ENCODE data around the gene DUSP9. TPM values are rescaled to one million over a fixed set of nuclear protein-coding genes. Genes with fewer than 3 reads are reported as not detected.

Gene DUSP9
- polyA plus RNA-seq, 1 experiment = 0.06 TPM

DNA sequence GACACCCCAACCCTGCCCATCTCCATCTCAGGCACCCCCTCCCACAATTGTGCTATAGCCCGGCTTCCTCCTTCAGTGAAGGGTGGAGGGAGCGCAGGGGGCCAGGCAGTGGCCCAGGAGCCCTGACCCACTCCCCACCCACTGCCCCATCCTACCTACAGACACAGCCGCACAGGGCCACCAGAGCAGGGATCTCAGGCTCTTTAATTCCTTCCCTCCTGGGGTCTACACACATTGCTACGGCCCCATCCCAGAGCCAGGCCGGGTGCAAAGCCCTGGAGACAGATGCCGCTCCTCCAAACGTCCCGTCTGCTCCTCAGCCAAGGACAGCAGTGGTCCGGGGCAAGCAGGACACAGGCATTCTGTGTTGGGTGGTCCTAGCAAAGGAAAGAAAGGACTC is 12.8 kb upstream of the DUSP9 start:
- POLR2A ChIA-PET = no interaction called here
- Histone ChIP-seq H3K27me3 (ENCODE audit: control insufficient read depth, insufficient read depth, low read length) (no peaks in the 10 kb centered on the region), H3K4me3 (ENCODE audit: low read depth, low read length) (no peak overlapping the region), H3K36me3 (ENCODE audit: control insufficient read depth, insufficient read depth, low read length) (no peaks in the 10 kb centered on the region)
- CTCF ChIA-PET = no interaction called here
- no peak for DNase-seq (ENCODE audit: low read depth)
- TF ChIP-seq, protein P1, sequence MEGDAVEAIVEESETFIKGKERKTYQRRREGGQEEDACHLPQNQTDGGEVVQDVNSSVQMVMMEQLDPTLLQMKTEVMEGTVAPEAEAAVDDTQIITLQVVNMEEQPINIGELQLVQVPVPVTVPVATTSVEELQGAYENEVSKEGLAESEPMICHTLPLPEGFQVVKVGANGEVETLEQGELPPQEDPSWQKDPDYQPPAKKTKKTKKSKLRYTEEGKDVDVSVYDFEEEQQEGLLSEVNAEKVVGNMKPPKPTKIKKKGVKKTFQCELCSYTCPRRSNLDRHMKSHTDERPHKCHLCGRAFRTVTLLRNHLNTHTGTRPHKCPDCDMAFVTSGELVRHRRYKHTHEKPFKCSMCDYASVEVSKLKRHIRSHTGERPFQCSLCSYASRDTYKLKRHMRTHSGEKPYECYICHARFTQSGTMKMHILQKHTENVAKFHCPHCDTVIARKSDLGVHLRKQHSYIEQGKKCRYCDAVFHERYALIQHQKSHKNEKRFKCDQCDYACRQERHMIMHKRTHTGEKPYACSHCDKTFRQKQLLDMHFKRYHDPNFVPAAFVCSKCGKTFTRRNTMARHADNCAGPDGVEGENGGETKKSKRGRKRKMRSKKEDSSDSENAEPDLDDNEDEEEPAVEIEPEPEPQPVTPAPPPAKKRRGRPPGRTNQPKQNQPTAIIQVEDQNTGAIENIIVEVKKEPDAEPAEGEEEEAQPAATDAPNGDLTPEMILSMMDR (IDR thresholded peaks at IDR 0.05; ENCODE audit: insufficient read depth, low read depth, low read length) = no peak

DNA sequence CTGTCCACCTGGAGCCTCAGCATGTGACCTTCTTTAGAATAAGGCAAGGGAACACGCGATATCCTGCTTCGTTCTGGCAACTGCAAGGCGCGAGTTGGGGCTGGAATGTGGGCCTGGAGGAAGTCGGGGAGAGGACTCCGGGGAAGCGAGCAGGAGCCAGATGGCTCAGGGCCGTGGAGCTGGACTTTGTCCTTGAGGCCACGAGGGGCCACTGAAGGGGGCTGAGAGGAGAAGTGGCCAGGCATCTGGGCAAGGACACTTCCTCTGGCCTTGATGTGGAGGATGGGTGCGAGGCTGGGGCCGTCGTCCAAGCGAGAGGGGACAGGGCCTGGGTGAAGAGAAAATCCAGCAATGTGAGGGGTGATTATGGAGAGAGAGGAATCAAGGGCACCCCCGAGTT is 12.2 kb upstream of the DUSP9 start:
- TF ChIP-seq, protein P1 (IDR thresholded peaks at IDR 0.05; ENCODE audit: insufficient read depth, low read depth, low read length) = no peak
- no peaks in the 10 kb centered on the region for H3K36me3 ChIP-seq (ENCODE audit: control insufficient read depth, insufficient read depth, low read length)
- H3K27me3 ChIP-seq (ENCODE audit: control insufficient read depth, insufficient read depth, low read length) = no peaks in the 10 kb centered on the region
- POLR2A ChIA-PET = no interaction called here
- no peak overlapping the region for H3K4me3 ChIP-seq (ENCODE audit: low read depth, low read length)
- no peak for DNase-seq (ENCODE audit: low read depth)
- CTCF ChIA-PET = no interaction called here

DNA sequence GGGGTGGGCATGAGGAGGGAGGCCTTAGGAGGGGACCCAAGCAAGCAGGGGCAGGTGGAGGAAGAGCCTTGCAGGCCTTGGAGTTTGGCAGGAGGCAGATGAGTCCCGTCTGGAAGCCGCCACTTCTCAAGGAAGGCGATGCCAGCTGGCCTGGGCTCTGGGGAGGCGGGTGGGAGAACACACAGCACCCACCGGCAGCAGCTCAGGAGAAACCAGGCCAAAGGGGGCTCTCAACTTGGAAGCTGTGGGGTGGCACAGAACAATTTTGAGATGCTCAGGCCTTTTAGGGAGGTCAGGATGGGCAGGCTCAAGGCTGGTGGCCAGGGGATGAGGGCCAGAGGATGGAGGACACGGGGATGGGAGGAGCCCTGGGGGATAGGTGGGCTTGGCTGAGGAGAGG is 11.6 kb upstream of the DUSP9 start:
- no peak for DNase-seq (ENCODE audit: low read depth)
- no peaks in the 10 kb centered on the region for H3K27me3 ChIP-seq (ENCODE audit: control insufficient read depth, insufficient read depth, low read length)
- no peaks in the 10 kb centered on the region for H3K36me3 ChIP-seq (ENCODE audit: control insufficient read depth, insufficient read depth, low read length)
- ChIA-PET CTCF (interaction anchor here (1.1 kb wide), 1 partner anchor 11 kb away, joined by 3 read pairs; the partner anchor contains the start of gene DUSP9), POLR2A (no interaction called here)
- TF ChIP-seq, protein P1 (IDR thresholded peaks at IDR 0.05; ENCODE audit: insufficient read depth, low read depth, low read length) = no peak
- no peak overlapping the region for H3K4me3 ChIP-seq (ENCODE audit: low read depth, low read length)

DNA sequence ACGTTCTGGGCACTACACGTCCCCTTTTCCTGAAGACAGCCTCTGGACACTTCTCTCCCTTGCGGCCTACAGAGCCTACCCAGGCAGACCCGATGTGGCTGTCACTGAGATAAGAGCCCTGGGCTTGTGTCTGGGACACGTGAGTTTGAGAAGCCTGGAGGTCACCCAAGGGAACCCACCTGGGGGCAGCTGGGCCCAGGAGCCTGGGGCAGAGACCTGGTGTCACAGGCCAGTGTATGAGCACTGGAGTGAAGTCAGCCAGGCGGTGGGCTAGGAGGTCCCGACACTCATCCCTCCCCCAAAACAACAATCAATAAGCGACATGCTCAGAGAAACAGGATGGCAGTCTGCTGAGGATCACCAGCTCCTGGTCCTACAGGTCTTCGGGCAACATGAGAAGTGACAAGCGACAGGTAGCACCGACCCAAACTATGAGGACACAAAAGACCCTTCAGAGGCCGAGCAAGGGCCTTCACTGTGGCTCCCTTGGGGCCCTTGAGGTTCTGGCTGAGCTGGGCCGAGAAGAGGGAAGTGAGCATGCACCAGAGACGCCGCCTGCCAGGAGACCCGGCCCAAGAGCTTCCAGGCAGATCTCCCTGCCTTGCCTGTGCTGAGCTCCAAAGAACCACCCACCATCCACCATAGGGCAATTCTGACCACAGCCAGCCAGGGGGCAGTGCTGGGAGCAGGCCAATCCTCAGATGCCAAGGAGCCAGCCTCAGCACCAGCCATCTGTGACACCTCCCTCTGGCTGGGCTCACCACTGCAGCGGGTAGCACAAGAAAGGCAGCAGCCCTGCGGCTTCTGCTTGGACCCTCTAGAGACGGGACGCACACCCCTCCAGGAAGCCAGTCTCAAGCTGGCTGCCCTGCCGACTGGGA is 11.0 kb upstream of the DUSP9 start:
- CTCF ChIA-PET = interaction anchor here (0.8 to 1.1 kb wide), 4 partner anchors 9 to 59 kb away, joined by 3 to 5 read pairs (median 3); partner anchors contain the start of gene DUSP9
- no peak for DNase-seq (ENCODE audit: low read depth)
- TF ChIP-seq, protein P1 (IDR thresholded peaks at IDR 0.05; ENCODE audit: insufficient read depth, low read depth, low read length) = peak; percentile 40
- POLR2A ChIA-PET = no interaction called here
- Histone ChIP-seq H3K27me3 (ENCODE audit: control insufficient read depth, insufficient read depth, low read length) (peaks cover 3% of the 10 kb centered on the region; the same call in 1 of the 2 replicates), H3K4me3 (ENCODE audit: low read depth, low read length) (no peak overlapping the region), H3K36me3 (ENCODE audit: control insufficient read depth, insufficient read depth, low read length) (no peaks in the 10 kb centered on the region)

DNA sequence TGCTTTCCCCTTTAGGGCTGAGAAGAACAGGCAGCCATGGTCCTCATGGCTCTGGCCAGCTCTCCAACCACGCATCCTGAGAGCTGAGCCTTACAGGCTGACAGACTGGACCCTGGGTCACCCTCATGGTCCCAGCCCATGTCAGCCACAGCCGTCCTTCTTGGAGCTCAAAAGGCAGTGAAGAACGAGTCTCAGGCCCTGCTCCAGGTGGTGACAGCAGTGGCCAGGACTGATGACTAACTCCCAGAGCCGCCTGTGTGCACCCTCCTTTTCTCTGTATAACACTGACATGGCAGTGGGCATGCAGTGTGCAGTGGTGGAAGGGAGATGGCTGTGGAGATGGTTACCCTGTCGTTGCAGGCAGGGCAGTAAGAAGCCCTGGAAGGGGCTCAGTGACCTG is 10.3 kb upstream of the DUSP9 start:
- TF ChIP-seq, protein P1 (IDR thresholded peaks at IDR 0.05; ENCODE audit: insufficient read depth, low read depth, low read length) = no peak

More for the DNA sequence above, 10.3 kb upstream of the DUSP9 start:
- ChIA-PET POLR2A (no interaction called here), CTCF (interaction anchor here (0.8 to 1.1 kb wide), 3 partner anchors 8 to 60 kb away, joined by 3 to 5 read pairs (median 3); no protein-coding TSS in a partner anchor)
- Histone ChIP-seq H3K27me3 (ENCODE audit: control insufficient read depth, insufficient read depth, low read length) (peaks cover 7% of the 10 kb centered on the region), H3K4me3 (ENCODE audit: low read depth, low read length) (no peak overlapping the region), H3K36me3 (ENCODE audit: control insufficient read depth, insufficient read depth, low read length) (no peaks in the 10 kb centered on the region)
- DNase-seq (ENCODE audit: low read depth) = no peak

Data from BJ (cell line).